Measurements from ENCODE around the gene AAK1. TPM values are rescaled to one million over a fixed set of nuclear protein-coding genes. Genes with fewer than 3 reads are reported as not detected.

The AAK1 gene
- total and polyA plus RNA-seq, 2 donors (not counting 3 experiments of a cell fraction or from before 2014, with no cell fraction given) = 31.0 to 127 TPM

GRCh38 chr2:69625078-69625795, 18.3 kb downstream of the AAK1 start:
- intact Hi-C loops (cut with micrococcal nuclease) (no loop called here), dilution Hi-C loops (cut with MboI; ENCODE audit: extremely low pct_ligation_motif_present, low sequenced_read_pairs) (no loop called here)
- H3K9me3 ChIP-seq (replicated peaks; ENCODE audit: control insufficient read depth, insufficient read depth, low read length) = no peaks in the 10 kb centered on the region
- no peak for TF ChIP-seq EZH2 (IDR thresholded peaks at IDR 0.05; ENCODE audit: borderline replicate concordance, low read depth, low read length, severe bottlenecking)
- H3K27me3 ChIP-seq (ENCODE audit: control insufficient read depth in 2 of 2, insufficient read depth in 2 of 2, low read length in 2 of 2) = no peaks in the 10 kb centered on the region
- H3K9me1 ChIP-seq (replicated peaks; ENCODE audit: control insufficient read depth, extremely low read depth, insufficient read depth, low read length) = no peaks in the 10 kb centered on the region
- ChIA-PET CTCF (interaction anchor here (0.8 to 1.9 kb wide), 3 partner anchors 9 to 61 kb away, joined by 3 to 5 read pairs (median 4); no protein-coding TSS in a partner anchor), POLR2A (no interaction called here)
- DNase-seq (ENCODE audit: low read depth, low spot score) (peak; percentile 23), FAIRE-seq (peak; percentile 55)
- H3K4me1 ChIP-seq (ENCODE audit: control insufficient read depth, extremely low read depth, insufficient read depth, low read length) = peaks cover 9% of the 10 kb centered on the region
- no peak overlapping the region for H3K9ac ChIP-seq (replicated peaks; ENCODE audit: extremely low read depth, insufficient read depth, low read length)
- H3K4me3 ChIP-seq (replicated peaks in 1 of 3; ENCODE audit: insufficient read depth in 1 of 3, low read depth in 1 of 3, low read length in 3 of 3) = no peak overlapping the region
- no peak overlapping the region for H2AFZ ChIP-seq (ENCODE audit: low read depth, low read length)
- BruUV-seq (replicated peaks) = no TSS peak
- no peak overlapping the region for H3K4me2 ChIP-seq (ENCODE audit: insufficient read depth, low read length)
- H3K36me3 ChIP-seq (ENCODE audit: control insufficient read depth in 2 of 2, extremely low read depth in 1 of 2, insufficient read depth in 2 of 2, low read length in 2 of 2) = peaks cover 0 to 2% of the 10 kb centered on the region in 2 experiments
- H3K27ac ChIP-seq (ENCODE audit: insufficient read depth, low read depth, low read length) = no peak overlapping the region
- peaks cover 89% of the 10 kb centered on the region for H3K79me2 ChIP-seq (ENCODE audit: control insufficient read depth, insufficient read depth, low read length)
- H4K20me1 ChIP-seq (replicated peaks; ENCODE audit: control insufficient read depth, extremely low read depth, insufficient read depth, low read length) = peaks cover 13% of the 10 kb centered on the region

GRCh38 chr2:69624611-69625010, 18.9 kb downstream of the AAK1 start:
- Histone ChIP-seq H3K36me3 (ENCODE audit: control insufficient read depth in 2 of 2, extremely low read depth in 1 of 2, insufficient read depth in 2 of 2, low read length in 2 of 2) (peaks cover 0 to 2% of the 10 kb centered on the region in 2 experiments), H3K79me2 (ENCODE audit: control insufficient read depth, insufficient read depth, low read length) (peaks cover 90% of the 10 kb centered on the region), H2AFZ (ENCODE audit: low read depth, low read length) (no peak overlapping the region), H3K4me2 (ENCODE audit: insufficient read depth, low read length) (no peak overlapping the region), H3K4me3 (replicated peaks in 1 of 3; ENCODE audit: insufficient read depth in 1 of 3, low read depth in 1 of 3, low read length in 3 of 3) (no peak overlapping the region), H3K27me3 (ENCODE audit: control insufficient read depth in 2 of 2, insufficient read depth in 2 of 2, low read length in 2 of 2) (no peaks in the 10 kb centered on the region), H3K9ac (replicated peaks; ENCODE audit: extremely low read depth, insufficient read depth, low read length) (no peak overlapping the region), H3K9me1 (replicated peaks; ENCODE audit: control insufficient read depth, extremely low read depth, insufficient read depth, low read length) (no peaks in the 10 kb centered on the region), H4K20me1 (replicated peaks; ENCODE audit: control insufficient read depth, extremely low read depth, insufficient read depth, low read length) (peaks cover 13% of the 10 kb centered on the region), H3K27ac (ENCODE audit: insufficient read depth, low read depth, low read length) (no peak overlapping the region), H3K4me1 (ENCODE audit: control insufficient read depth, extremely low read depth, insufficient read depth, low read length) (peaks cover 15% of the 10 kb centered on the region), H3K9me3 (replicated peaks; ENCODE audit: control insufficient read depth, insufficient read depth, low read length) (no peaks in the 10 kb centered on the region)
- TF ChIP-seq FOS (IDR thresholded peaks at IDR 0.05; ENCODE audit: borderline replicate concordance, insufficient read depth, low read length) (no peak), EZH2 (IDR thresholded peaks at IDR 0.05; ENCODE audit: borderline replicate concordance, low read depth, low read length, severe bottlenecking) (no peak), CTCF (IDR thresholded peaks at IDR 0.05; ENCODE audit: extremely low read depth in 1 of 2, insufficient read depth in 1 of 2, low read depth in 1 of 2, low read length in 2 of 2) (no peak), MAX (IDR thresholded peaks at IDR 0.05; ENCODE audit: insufficient read depth, insufficient read length) (no peak), GATA2 (IDR thresholded peaks at IDR 0.05; ENCODE audit: insufficient read depth, insufficient read length, low read depth, low read length) (no peak), MYC (IDR thresholded peaks at IDR 0.05; ENCODE audit: low read depth, low read length) (no peak), POLR2A (IDR thresholded peaks at IDR 0.05; ENCODE audit: low read depth, low read length) (no peak), JUN (IDR thresholded peaks at IDR 0.05; ENCODE audit: borderline replicate concordance, insufficient read depth, insufficient read length, low read depth) (no peak), POLR2AphosphoS5 (IDR thresholded peaks at IDR 0.05; ENCODE audit: insufficient read depth, low read depth, low read length) (no peak)
- CTCF ChIA-PET = interaction anchor here (0.8 to 1.9 kb wide), 3 partner anchors 10 to 60 kb away, joined by 3 to 5 read pairs (median 4); no protein-coding TSS in a partner anchor
- intact Hi-C loops (cut with micrococcal nuclease) = no loop called here
- FAIRE-seq (no peak), DNase-seq (ENCODE audit: low read depth, low spot score) (no peak)
- POLR2A ChIA-PET = no interaction called here
- no TSS peak for BruUV-seq (replicated peaks)
- dilution Hi-C loops (cut with MboI; ENCODE audit: extremely low pct_ligation_motif_present, low sequenced_read_pairs) = no loop called here

Data from endothelial cell of umbilical vein (primary cell).